ENCODE data around the gene PRR9.

DNA sequence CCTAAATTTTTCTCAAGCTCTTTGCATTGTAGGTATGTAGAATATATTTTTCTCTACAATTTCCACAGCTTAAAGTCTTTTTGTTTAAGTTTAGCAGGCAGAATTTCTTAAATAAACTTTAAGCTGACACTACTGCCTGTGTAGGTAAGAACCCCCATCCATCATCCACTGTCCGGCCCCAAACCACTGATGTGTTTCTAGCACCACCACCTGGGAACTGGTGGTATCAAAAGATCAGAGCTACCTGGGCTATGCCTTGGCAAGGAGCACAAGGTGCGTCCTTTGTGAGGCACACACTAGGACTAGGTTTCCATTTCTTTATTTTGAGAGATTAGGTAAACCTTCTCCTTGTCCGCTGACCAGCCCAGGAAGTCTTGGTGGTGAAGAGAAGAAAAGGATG is 24.7 kb upstream of the PRR9 start:
- TF ChIP-seq POLR2A (IDR thresholded peaks at IDR 0.05; ENCODE audit: low read length) (no peak), GATA1 (IDR thresholded peaks at IDR 0.05; ENCODE audit: low read depth, low read length) (no peak)

Data from erythroblast (primary cell).